Measurements from ENCODE around the gene HMX3. TPM values are rescaled to one million over a fixed set of nuclear protein-coding genes. Genes with fewer than 3 reads are reported as not detected.

Gene HMX3
- total RNA-seq, 4 donors from 2014 or later, result 1.1 to 3.4 TPM; not detected in 2

- no peak for TF ChIP-seq CTCF (IDR thresholded peaks at IDR 0.05)
- TF ChIP-seq POLR2A (IDR thresholded peaks at IDR 0.05), result no peak
- H3K27me3 ChIP-seq, result no peaks in the 10 kb centered on the region
- no peaks in the 10 kb centered on the region for H3K9me3 ChIP-seq
- H3K36me3 ChIP-seq, result no peaks in the 10 kb centered on the region
- no peak overlapping the region for H3K27ac ChIP-seq
- no peak for DNase-seq
- H3K4me1 ChIP-seq, result no peaks in the 10 kb centered on the region
- H3K4me3 ChIP-seq, result no peak overlapping the region
Measured at GRCh38 chr10:123102673-123103072, 33.1 kb upstream of the HMX3 start.

GRCh38 chr10:123103944-123104343, 31.8 kb upstream of the HMX3 start:
- Histone ChIP-seq H3K27me3 (no peaks in the 10 kb centered on the region), H3K36me3 (no peaks in the 10 kb centered on the region), H3K9me3 (no peaks in the 10 kb centered on the region), H3K4me1 (no peaks in the 10 kb centered on the region), H3K27ac (no peak overlapping the region), H3K4me3 (no peak overlapping the region)
- no peak for DNase-seq
- TF ChIP-seq POLR2A (IDR thresholded peaks at IDR 0.05), result no peak
- TF ChIP-seq CTCF (IDR thresholded peaks at IDR 0.05), result no peak

- no peak overlapping the region for H3K27ac ChIP-seq
- H3K36me3 ChIP-seq, result no peaks in the 10 kb centered on the region
- no peaks in the 10 kb centered on the region for H3K27me3 ChIP-seq
- DNase-seq, result no peak
- no peak overlapping the region for H3K4me3 ChIP-seq
- H3K9me3 ChIP-seq, result no peaks in the 10 kb centered on the region
- TF ChIP-seq POLR2A (IDR thresholded peaks at IDR 0.05) (no peak), CTCF (IDR thresholded peaks at IDR 0.05) (no peak)
- H3K4me1 ChIP-seq, result no peaks in the 10 kb centered on the region
Measured at GRCh38 chr10:123109466-123109865, 26.3 kb upstream of the HMX3 start.

GRCh38 chr10:123117644-123118417, 17.9 kb upstream of the HMX3 start:
- DNase-seq, result no peak

GRCh38 chr10:123119081-123119480, 16.7 kb upstream of the HMX3 start:
- H3K27ac ChIP-seq, result no peak overlapping the region
- H3K36me3 ChIP-seq, result no peaks in the 10 kb centered on the region
- peaks cover 0 to 4% of the 10 kb centered on the region in 2 donors for H3K27me3 ChIP-seq
- no peak for DNase-seq
- no peak overlapping the region for H3K4me3 ChIP-seq
- no peaks in the 10 kb centered on the region for H3K4me1 ChIP-seq
- TF ChIP-seq POLR2A (IDR thresholded peaks at IDR 0.05) (no peak), CTCF (IDR thresholded peaks at IDR 0.05) (no peak)
- H3K9me3 ChIP-seq, result no peaks in the 10 kb centered on the region

More at GRCh38 chr10:123117644-123118417, 17.9 kb upstream of the HMX3 start:
- H3K9me3 ChIP-seq, result no peaks in the 10 kb centered on the region
- no peaks in the 10 kb centered on the region for H3K4me1 ChIP-seq
- peaks cover 0 to 4% of the 10 kb centered on the region in 2 donors for H3K27me3 ChIP-seq
- no peaks in the 10 kb centered on the region for H3K36me3 ChIP-seq
- TF ChIP-seq CTCF (IDR thresholded peaks at IDR 0.05) (no peak), POLR2A (IDR thresholded peaks at IDR 0.05) (no peak)
- H3K4me3 ChIP-seq, result no peak overlapping the region
- no peak overlapping the region for H3K27ac ChIP-seq

Data from Peyer's patch (tissue), 4 donors.